H1 (cell line): ENCODE data around the gene CFAP210. TPM values are rescaled to one million over a fixed set of nuclear protein-coding genes. Genes with fewer than 3 reads are reported as not detected.

Source experiments
- CTCF ChIA-PET: fragments of 300-600 bp; sonication (Branson Sonifier 250); formaldehyde crosslinking; loops from one replicate; lab custom pipeline; 2021; ENCODE audit not compliant: partially characterized antibody; lab: Charles Lee
- POLR2A ChIA-PET: fragments of 300-600 bp; sonication (Branson Sonifier 250); formaldehyde crosslinking; loops from one replicate; lab custom pipeline; 2021; ENCODE audit warnings: inconsistent platforms; ENCODE audit not compliant: partially characterized antibody; lab: Charles Lee
- DNase-seq, 2 experiments: peaks; one replicate each; pipeline versions ENCODE4 v3.0.0 to v3.0.0-alpha.2; 2010 to 2022; ENCODE audit warnings: low spot score in 2 of 2, low read depth in 1 of 2, mixed read lengths in 1 of 2
- FAIRE-seq: peaks from 2 replicates; lab custom pipeline; 2011; peaks lifted over from hg19 to GRCh38; lab: Jason Lieb, UNC
- H2AFZ ChIP-seq: 2 replicates; pipeline ENCODE4 v1.8.1; 2012; ENCODE audit warnings: low read length, inconsistent platforms
- H2AK5ac ChIP-seq: 2 replicates; pipeline ENCODE4 v1.6.1; 2013; ENCODE audit warnings: low read depth, low read length
- H2BK120ac ChIP-seq: replicated peaks from 2 replicates; pipeline ENCODE3; 2013; ENCODE audit warnings: low read depth, low read length, inconsistent platforms
- H2BK12ac ChIP-seq: 2 replicates; pipeline ENCODE4 v1.6.1; 2013; ENCODE audit warnings: low read depth, low read length
- H2BK15ac ChIP-seq: 2 replicates; pipeline ENCODE4 v1.6.1; 2013; ENCODE audit warnings: low read length
- H2BK20ac ChIP-seq: 2 replicates; pipeline ENCODE4 v1.6.1; 2013; ENCODE audit warnings: low read length
- H2BK5ac ChIP-seq: 2 replicates; pipeline ENCODE4 v1.6.1; 2013; ENCODE audit warnings: low read depth, low read length
- H3K14ac ChIP-seq: 2 replicates; pipeline ENCODE4 v1.6.1; 2013; ENCODE audit warnings: inconsistent platforms; ENCODE audit not compliant: insufficient read length
- H3K18ac ChIP-seq: 2 replicates; pipeline ENCODE4 v1.6.1; 2013; ENCODE audit warnings: low read length; ENCODE audit errors: extremely low read depth
- H3K23ac ChIP-seq: 2 replicates; pipeline ENCODE4 v1.6.1; 2013; ENCODE audit warnings: inconsistent platforms; ENCODE audit not compliant: insufficient read length
- H3K23me2 ChIP-seq: 2 replicates; pipeline ENCODE4 v1.6.1; 2013; ENCODE audit warnings: low read depth, low read length
- H3K27ac ChIP-seq: 2 replicates; pipeline ENCODE4 v1.6.1; 2011; ENCODE audit warnings: low read depth, low read length, inconsistent platforms
- H3K27me3 ChIP-seq, 4 experiments: replicated peaks in 1 of 4; 1 replicate in 1 of 4; 2 replicates in 3 of 4; pipeline versions ENCODE4 v1.6.1 to v1.8.1; 2011 to 2013; ENCODE audit warnings: low read length in 3 of 4, mild to moderate bottlenecking in 3 of 4, inconsistent platforms in 2 of 4, mixed read lengths in 2 of 4, moderate library complexity in 1 of 4; ENCODE audit not compliant: control insufficient read depth in 3 of 4, insufficient read depth in 3 of 4; ENCODE audit errors: extremely low read depth in 1 of 4
- H3K36me3 ChIP-seq, 4 experiments: 2 replicates each; pipeline versions ENCODE4 v1.6.1 to v1.8.1; 2011 to 2013; ENCODE audit warnings: mild to moderate bottlenecking in 4 of 4, low read length in 3 of 4, moderate library complexity in 2 of 4, control low read depth in 1 of 4, inconsistent platforms in 1 of 4; ENCODE audit not compliant: insufficient read depth in 4 of 4, control insufficient read depth in 2 of 4
- H3K4ac ChIP-seq: replicated peaks from 2 replicates; pipeline ENCODE3; 2013; ENCODE audit warnings: low read length, low read depth, mixed read lengths, inconsistent platforms; ENCODE audit not compliant: insufficient read length
- H3K4me1 ChIP-seq, 4 experiments: replicated peaks in 1 of 4; 1 replicate in 1 of 4; 2 replicates in 3 of 4; pipeline versions ENCODE4 v1.6.1 to v1.8.1; 2011 to 2013; ENCODE audit warnings: low read length in 3 of 4, inconsistent platforms in 2 of 4, mixed read lengths in 1 of 4; ENCODE audit not compliant: insufficient read depth in 4 of 4, control insufficient read depth in 3 of 4
- H3K4me2 ChIP-seq, 2 experiments: 2 replicates each; pipeline versions ENCODE4 v1.6.1 to v1.8.1; 2011 to 2013; ENCODE audit warnings: low read depth in 2 of 2, low read length in 2 of 2, control low read depth in 1 of 2, inconsistent platforms in 1 of 2, mild to moderate bottlenecking in 1 of 2; ENCODE audit not compliant: insufficient read depth in 1 of 2
- H3K4me3 ChIP-seq, 4 experiments: fragments of 200-600, 300-600 bp in 1 of 4; sonication (generic), shearing (Covaris generic), sonication (Bioruptor Twin) in 1 of 4; 2 replicates each; pipeline versions ENCODE4 v1.5.1 to v1.8.1; 2011 to 2016; ENCODE audit warnings: low read length in 4 of 4, low read depth in 3 of 4, control low read depth in 2 of 4, inconsistent platforms in 2 of 4, mild to moderate bottlenecking in 2 of 4, mixed read lengths in 1 of 4, moderate library complexity in 1 of 4; ENCODE audit not compliant: insufficient read depth in 2 of 4; ENCODE audit errors: extremely low read depth in 1 of 4
- H3K56ac ChIP-seq: replicated peaks from 2 replicates; pipeline ENCODE3; 2013; ENCODE audit warnings: low read depth, mild to moderate bottlenecking, mixed read lengths, low read length, inconsistent platforms; ENCODE audit not compliant: insufficient read length
- H3K79me1 ChIP-seq: 2 replicates; pipeline ENCODE4 v1.6.1; 2013; ENCODE audit warnings: low read depth, low read length, control low read depth
- H3K79me2 ChIP-seq, 2 experiments: 2 replicates each; pipeline versions ENCODE4 v1.6.1 to v1.8.1; 2012 to 2013; ENCODE audit warnings: low read length in 2 of 2, mild to moderate bottlenecking in 2 of 2, inconsistent platforms in 1 of 2; ENCODE audit not compliant: insufficient read depth in 2 of 2, control insufficient read depth in 1 of 2
- H3K9ac ChIP-seq, 4 experiments: replicated peaks in 1 of 4; 1 replicate in 1 of 4; 2 replicates in 3 of 4; pipeline versions ENCODE4 v1.6.1 to v1.8.1; 2011 to 2013; ENCODE audit warnings: low read depth in 3 of 4, low read length in 3 of 4, control low read depth in 2 of 4, mild to moderate bottlenecking in 2 of 4, moderate library complexity in 2 of 4, inconsistent platforms in 1 of 4; ENCODE audit errors: extremely low read depth in 1 of 4
- H3K9me3 ChIP-seq, 2 experiments: 2 replicates each; pipeline versions ENCODE4 v1.6.1 to v1.8.1; 2012 to 2013; ENCODE audit warnings: mild to moderate bottlenecking in 2 of 2, moderate library complexity in 2 of 2, control low read depth in 1 of 2, inconsistent platforms in 1 of 2, low read depth in 1 of 2, low read length in 1 of 2, mixed read lengths in 1 of 2; ENCODE audit not compliant: insufficient read depth in 2 of 2
- H4K20me1 ChIP-seq, 2 experiments: replicated peaks in 1 of 2; 2 replicates each; pipeline versions ENCODE3 to v1.8.1; 2011 to 2013; ENCODE audit warnings: inconsistent platforms in 2 of 2, low read length in 2 of 2, mild to moderate bottlenecking in 1 of 2; ENCODE audit not compliant: insufficient read depth in 2 of 2, control insufficient read depth in 1 of 2
- H4K5ac ChIP-seq: 2 replicates; pipeline ENCODE4 v1.6.1; 2013; ENCODE audit warnings: low read length, low read depth, mixed read lengths, inconsistent platforms; ENCODE audit not compliant: insufficient read length
- H4K8ac ChIP-seq: 2 replicates; pipeline ENCODE4 v1.8.0; 2013; ENCODE audit warnings: mild to moderate bottlenecking, moderate library complexity, low read length, inconsistent platforms; ENCODE audit not compliant: insufficient read depth; ENCODE audit errors: extremely low read depth
- H4K91ac ChIP-seq: replicated peaks from 2 replicates; pipeline ENCODE3; 2013; ENCODE audit warnings: low read length, mixed read lengths, inconsistent platforms; ENCODE audit not compliant: insufficient read length
- CBX5 ChIP-seq: fragments of 300-800, 300-1000 bp; sonication (generic); IDR thresholded peaks from 2 replicates; pipeline ENCODE4 v1.7.1; 2016; ENCODE audit warnings: antibody characterized with exemption, low read length, low read depth
- EP300 ChIP-seq, 2 experiments: IDR thresholded peaks; 1 replicate in 1 of 2; 2 replicates in 1 of 2; pipeline ENCODE4 v1.6.1; 2011 to 2012; ENCODE audit warnings: low read depth in 2 of 2, low read length in 2 of 2, mild to moderate bottlenecking in 2 of 2, borderline replicate concordance in 1 of 2, inconsistent platforms in 1 of 2, moderate library complexity in 1 of 2
- FOSL1 ChIP-seq: IDR thresholded peaks from 2 replicates; pipeline ENCODE4 v1.6.1; 2011; ENCODE audit warnings: mild to moderate bottlenecking, low read depth, low read length, moderate library complexity; ENCODE audit not compliant: insufficient read depth
- GABPA ChIP-seq: IDR thresholded peaks from 2 replicates; pipeline ENCODE4 v1.6.1; 2011; ENCODE audit warnings: mild to moderate bottlenecking, low read length, moderate library complexity, borderline replicate concordance; ENCODE audit not compliant: insufficient read depth
- GTF2F1 ChIP-seq: IDR thresholded peaks from 2 replicates; pipeline ENCODE4 v1.6.1; 2012; ENCODE audit warnings: low read depth, low read length, improper control_type of control experiment, borderline replicate concordance
- KDM4A ChIP-seq: IDR thresholded peaks from one replicate; pipeline ENCODE4 v1.7.1; 2012; ENCODE audit warnings: low read depth, mild to moderate bottlenecking, moderate library complexity, low read length, inconsistent platforms; ENCODE audit not compliant: severe bottlenecking
- POLR2AphosphoS5 ChIP-seq: IDR thresholded peaks from 2 replicates; pipeline ENCODE4 v1.6.1; 2011; ENCODE audit warnings: low read depth, low read length
- POU5F1 ChIP-seq: IDR thresholded peaks from 2 replicates; pipeline ENCODE4 v1.6.1; 2011; ENCODE audit warnings: low read depth, mild to moderate bottlenecking, low read length, moderate library complexity
- RAD21 ChIP-seq, 2 experiments: IDR thresholded peaks in 1 of 2; conservative IDR thresholded peaks in 1 of 2; 2 replicates each; pipeline ENCODE4 v1.6.1; 2011; ENCODE audit warnings: low read depth in 2 of 2, low read length in 2 of 2, improper control_type of control experiment in 1 of 2, inconsistent platforms in 1 of 2, mild to moderate bottlenecking in 1 of 2, moderate library complexity in 1 of 2
- SIRT6 ChIP-seq: IDR thresholded peaks from one replicate; pipeline ENCODE4 v1.7.1; 2012; ENCODE audit warnings: low read length, inconsistent platforms
- SIX5 ChIP-seq: IDR thresholded peaks from 2 replicates; pipeline ENCODE4 v1.6.1; 2011; ENCODE audit warnings: mild to moderate bottlenecking, low read depth, low read length
- WGBS, 2 experiments: shearing (Covaris generic) in 1 of 2; methylation state at CpG; one replicate each; pipeline versions ENCODE4 v1.1.6 to v1.1.7; 2013 to 2015; ENCODE audit warnings: low lambda C conversion rate in 2 of 2, mixed read lengths in 2 of 2, inconsistent platforms in 1 of 2, low coverage in 1 of 2, missing lambda C conversion rate in 1 of 2; ENCODE audit not compliant: insufficient replicate concordance in 2 of 2, insufficient coverage in 1 of 2, insufficient read length in 1 of 2; ENCODE audit errors: extremely low coverage in 1 of 2, missing lambda C conversion rate in 1 of 2; 5-methylcytosine and 5-hydroxymethylcytosine counted together
- polyA plus RNA-seq, 7 experiments: library from polyadenylated mRNA; depleted of rRNA in 3 of 7; stranded (reverse) in 5 of 7; unstranded in 2 of 7; fragments of >200 nt in 5 of 7; fragments of 200-250 nt in 2 of 7; gene quantifications; 1 replicate in 5 of 7; 2 replicates in 1 of 7; 4 replicates in 1 of 7; pipeline versions ENCODE4 v1.2.1 to v1.2.3, GENCODE V29; 2011 to 2013; ENCODE audit warnings: missing spikeins in 2 of 7, mixed read lengths in 2 of 7
- total RNA-seq: library from RNA; stranded (reverse); fragmentation: NEBNext Ultra II Directional; extraction: Animal tissue kit (Norgen Biotek cat#: 25700); gene quantifications from 2 replicates; pipeline ENCODE4 v1.2.1, GENCODE V29; 2021
- TF ChIP-seq, protein P1 (sequence below): IDR thresholded peaks from 2 replicates; pipeline ENCODE4 v1.6.1; 2011; ENCODE audit warnings: low read depth, mild to moderate bottlenecking, low read length; ENCODE audit not compliant: insufficient read depth

Gene CFAP210
- total and polyA plus RNA-seq, 2 of the 8 experiments (the other 6 are each of a cell fraction or from before 2014, with no cell fraction given) = 0.06 to 0.37 TPM

- Histone ChIP-seq H3K23me2 (peaks cover 5% of the 10 kb centered on the region; the same call in 1 of the 2 replicates), H2AFZ (no peak overlapping the region), H3K18ac (no peak overlapping the region), H3K79me1 (0 out of 2 replicates have a peak, but pooled peaks cover 1% of the 10 kb centered on the region), H3K36me3 (peaks cover 0 to 8% (median 1%) of the 10 kb centered on the region in 4 experiments; a peak in 1 of 8 replicates), H4K5ac (no peak overlapping the region), H3K79me2 (peaks cover 4 to 28% of the 10 kb centered on the region in 2 experiments), H2BK12ac (no peak overlapping the region), H3K14ac (no peak overlapping the region), H3K27ac (no peak overlapping the region), H4K8ac (no peak overlapping the region), H2BK15ac (no peak overlapping the region), H3K4me3 (no peak overlapping the region), H4K20me1 (peaks cover 0 to 2% of the 10 kb centered on the region in 2 experiments), H3K4ac (no peak overlapping the region), H3K9ac (no peak overlapping the region), H4K91ac (no peak overlapping the region), H3K4me2 (no peak overlapping the region), H3K27me3 (peaks cover 0 to 5% (median 0%) of the 10 kb centered on the region in 4 experiments; a peak in 2 of 7 replicates), H3K23ac (no peak overlapping the region), H2BK120ac (no peak overlapping the region), H2BK5ac (no peak overlapping the region), H3K56ac (no peak overlapping the region), H2AK5ac (no peak overlapping the region), H2BK20ac (no peak overlapping the region), H3K9me3 (no peaks in the 10 kb centered on the region), H3K4me1 (peaks cover 0 to 4% (median 1%) of the 10 kb centered on the region in 4 experiments; a peak in 3 of 7 replicates)
- no peak for FAIRE-seq
- DNase-seq = peak in 1 of 2 experiments; percentile 30
- CTCF ChIA-PET = interaction anchor here (0.6 to 1.3 kb wide), 2 partner anchors 20 to 138 kb away, joined by 3 read pairs; no protein-coding TSS in a partner anchor
- POLR2A ChIA-PET = interaction anchor here (1.1 to 2.9 kb wide), 2 partner anchors 9 to 56 kb away, joined by 3 to 8 read pairs; no protein-coding TSS in a partner anchor
- WGBS, 2 experiments = 83% methylated on average over 5 of the region's 5 CpGs; no CpG with 5 or more reads in 1 of the 2 experiments
- TF ChIP-seq CBX5 (no peak), SIRT6 (no peak), GABPA (no peak), EP300 (IDR thresholded peaks at IDR 0.05; ENCODE audit: borderline replicate concordance in 1 of 2, low read depth in 2 of 2, low read length in 2 of 2) (no peak), GTF2F1 (no peak), FOSL1 (no peak), RAD21 (IDR thresholded peaks at IDR 0.05 in 1 of 2, conservative IDR thresholded peaks at IDR 0.05 in 1 of 2; ENCODE audit: low read depth in 2 of 2, low read length in 2 of 2) (no peak), SIX5 (no peak), POU5F1 (no peak), KDM4A (no peak), POLR2AphosphoS5 (no peak)
- TF ChIP-seq, protein P1, sequence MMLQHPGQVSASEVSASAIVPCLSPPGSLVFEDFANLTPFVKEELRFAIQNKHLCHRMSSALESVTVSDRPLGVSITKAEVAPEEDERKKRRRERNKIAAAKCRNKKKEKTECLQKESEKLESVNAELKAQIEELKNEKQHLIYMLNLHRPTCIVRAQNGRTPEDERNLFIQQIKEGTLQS = no peak
Observed at GRCh38 chr2:169732075-169732474, 37.9 kb upstream of the CFAP210 start.
